Astrocyte (in vitro differentiated cells and primary cell): ENCODE data around the gene COL18A1. TPM values are rescaled to one million over a fixed set of nuclear protein-coding genes. Genes with fewer than 3 reads are reported as not detected.

Source experiments
- DNase-seq: peaks from one replicate; pipeline ENCODE4 v3.0.0-alpha.2; 2010; ENCODE audit warnings: low read depth
- FAIRE-seq: peaks from 2 replicates; lab custom pipeline; 2011; peaks lifted over from hg19 to GRCh38; lab: Jason Lieb, UNC
- H2AFZ ChIP-seq: 2 replicates; pipeline ENCODE4 v1.6.0; 2012; ENCODE audit warnings: low read depth, low read length, inconsistent platforms
- H3K27ac ChIP-seq: 2 replicates; pipeline ENCODE4 v1.5.1; 2011; ENCODE audit warnings: low read depth, low read length, inconsistent platforms
- H3K27me3 ChIP-seq: 2 replicates; pipeline ENCODE4 v1.6.0; 2011; ENCODE audit warnings: low read length, inconsistent platforms; ENCODE audit not compliant: insufficient read depth
- H3K36me3 ChIP-seq: 2 replicates; pipeline ENCODE4 v1.5.1; 2011; ENCODE audit warnings: low read length, inconsistent platforms; ENCODE audit not compliant: insufficient read depth
- H3K4me1 ChIP-seq: 2 replicates; pipeline ENCODE4 v1.5.1; 2011; ENCODE audit warnings: low read length, inconsistent platforms; ENCODE audit not compliant: insufficient read depth
- H3K4me2 ChIP-seq: 2 replicates; pipeline ENCODE4 v1.6.0; 2012; ENCODE audit warnings: low read length, inconsistent platforms
- H3K4me3 ChIP-seq: 2 replicates; pipeline ENCODE4 v1.5.1; 2011; ENCODE audit warnings: low read depth, mild to moderate bottlenecking, low read length, inconsistent platforms; ENCODE audit not compliant: insufficient read depth
- H3K79me2 ChIP-seq: 2 replicates; pipeline ENCODE4 v1.6.0; 2012; ENCODE audit warnings: mild to moderate bottlenecking, low read length, inconsistent platforms; ENCODE audit not compliant: insufficient read depth
- H3K9ac ChIP-seq: 2 replicates; pipeline ENCODE4 v1.6.0; 2012; ENCODE audit warnings: mild to moderate bottlenecking, low read length, inconsistent platforms
- H3K9me3 ChIP-seq: 2 replicates; pipeline ENCODE4 v1.5.1; 2012; ENCODE audit warnings: low read depth, mild to moderate bottlenecking, low read length, inconsistent platforms; ENCODE audit not compliant: insufficient read depth
- H4K20me1 ChIP-seq: 2 replicates; pipeline ENCODE4 v1.6.0; 2012; ENCODE audit warnings: low read length, inconsistent platforms; ENCODE audit not compliant: insufficient read depth
- H3K27ac Mint-ChIP-seq: one replicate; pipeline ENCODE4 v1.8.0; 2021; ENCODE audit warnings: mild to moderate bottlenecking, mixed read lengths; ENCODE audit not compliant: unreplicated experiment
- H3K27me3 Mint-ChIP-seq: one replicate; pipeline ENCODE4 v1.8.0; 2021; ENCODE audit warnings: low read depth, mixed read lengths; ENCODE audit not compliant: unreplicated experiment
- H3K36me3 Mint-ChIP-seq: one replicate; pipeline ENCODE4 v1.8.0; 2021; ENCODE audit warnings: low read depth, mixed read lengths; ENCODE audit not compliant: unreplicated experiment
- H3K4me1 Mint-ChIP-seq: one replicate; pipeline ENCODE4 v1.8.0; 2021; ENCODE audit warnings: low read depth, mixed read lengths; ENCODE audit not compliant: unreplicated experiment
- H3K4me3 Mint-ChIP-seq: one replicate; pipeline ENCODE4 v1.8.0; 2021; ENCODE audit warnings: mild to moderate bottlenecking, moderate library complexity, mixed read lengths; ENCODE audit not compliant: unreplicated experiment
- H3K9me3 Mint-ChIP-seq: one replicate; pipeline ENCODE4 v1.8.0; 2021; ENCODE audit warnings: mild to moderate bottlenecking, mixed read lengths; ENCODE audit not compliant: unreplicated experiment
- CTCF ChIP-seq: IDR thresholded peaks from 2 replicates; pipeline ENCODE4 v1.5.1; 2011; ENCODE audit warnings: low read depth, mild to moderate bottlenecking, inconsistent platforms, low read length, moderate library complexity; ENCODE audit not compliant: insufficient read depth
- EZH2 ChIP-seq: IDR thresholded peaks from 2 replicates; pipeline ENCODE4 v1.6.1; 2012; ENCODE audit warnings: mild to moderate bottlenecking, low read length, inconsistent platforms; ENCODE audit not compliant: insufficient read depth
- total RNA-seq: library from RNA; stranded (reverse); gene quantifications from 2 replicates; pipeline ENCODE4 v1.2.1, GENCODE V29; 2021

Gene COL18A1
- total RNA-seq, 1 donor from 2014 or later = 616 TPM

DNA sequence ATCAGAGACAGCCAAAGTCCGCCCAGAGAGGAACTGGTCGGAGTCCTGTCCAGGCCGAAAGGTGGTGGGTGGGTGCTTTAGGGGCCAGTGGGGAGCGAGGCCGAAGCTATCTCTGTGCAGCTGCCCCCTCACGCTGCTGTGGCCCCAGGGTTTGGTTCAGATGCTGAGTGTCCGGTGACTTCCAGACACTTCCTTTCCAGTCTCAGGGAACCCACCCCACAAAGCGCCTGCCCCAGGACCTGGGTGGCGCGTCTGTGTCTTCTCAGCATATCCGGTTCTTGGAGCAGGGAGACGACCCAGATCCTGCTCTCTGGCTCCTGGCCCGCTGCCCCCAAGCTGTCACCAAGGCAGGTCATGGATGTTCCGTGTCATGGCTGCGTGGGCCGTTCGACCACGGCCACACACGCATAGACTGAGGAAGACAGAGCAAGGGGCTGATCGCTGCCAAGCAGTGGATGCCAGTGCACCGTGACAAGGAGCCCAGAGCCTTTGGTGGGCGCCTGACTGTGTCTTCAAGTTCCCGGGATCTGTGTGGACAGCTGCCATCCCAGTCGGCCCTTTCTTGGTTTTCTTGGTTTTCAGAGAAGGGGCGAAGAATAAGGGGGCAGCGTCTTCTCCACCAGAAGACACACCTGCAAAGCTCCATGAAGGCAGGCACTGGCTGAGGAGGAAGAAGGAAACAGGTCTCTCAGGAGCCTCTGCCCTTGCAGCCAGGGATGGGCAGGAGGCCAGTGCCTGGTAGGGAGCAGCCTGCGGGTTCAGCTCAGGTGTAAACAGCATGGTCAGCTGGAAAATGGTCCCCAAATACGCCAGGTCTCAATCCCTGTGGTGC is 22.9 kb upstream of the COL18A1 start:
- DNase-seq (no peak), FAIRE-seq (no peak)
- H4K20me1 ChIP-seq = no peaks in the 10 kb centered on the region
- H3K4me1 ChIP-seq = peaks cover 8% of the 10 kb centered on the region
- peaks cover 21% of the 10 kb centered on the region for H3K27me3 Mint-ChIP-seq
- H3K4me2 ChIP-seq = no peak overlapping the region
- no peaks in the 10 kb centered on the region for H3K79me2 ChIP-seq
- no peak for TF ChIP-seq CTCF
- TF ChIP-seq EZH2 = no peak
- H3K4me3 ChIP-seq = no peak overlapping the region
- no peak overlapping the region for H3K27ac Mint-ChIP-seq
- no peak overlapping the region for H3K9ac ChIP-seq
- H3K27me3 ChIP-seq = no peaks in the 10 kb centered on the region
- peaks cover 6% of the 10 kb centered on the region for H3K4me1 Mint-ChIP-seq
- H3K9me3 ChIP-seq = no peaks in the 10 kb centered on the region
- peaks cover 6% of the 10 kb centered on the region for H3K9me3 Mint-ChIP-seq
- H3K4me3 Mint-ChIP-seq = no peak overlapping the region
- H2AFZ ChIP-seq = no peak overlapping the region
- peaks cover 2% of the 10 kb centered on the region for H3K36me3 Mint-ChIP-seq
- no peaks in the 10 kb centered on the region for H3K36me3 ChIP-seq
- no peak overlapping the region for H3K27ac ChIP-seq

- Histone ChIP-seq H3K27ac (no peak overlapping the region), H3K9ac (no peak overlapping the region), H3K4me2 (no peak overlapping the region), H2AFZ (no peak overlapping the region), H3K4me1 (peaks cover 14% of the 10 kb centered on the region), H4K20me1 (no peaks in the 10 kb centered on the region), H3K36me3 (no peaks in the 10 kb centered on the region), H3K9me3 (no peaks in the 10 kb centered on the region), H3K27me3 (no peaks in the 10 kb centered on the region), H3K79me2 (no peaks in the 10 kb centered on the region), H3K4me3 (no peak overlapping the region)
- Mint-ChIP-seq H3K27ac (no peak overlapping the region), H3K36me3 (no peaks in the 10 kb centered on the region), H3K9me3 (peaks cover under 1% of the 10 kb centered on the region), H3K27me3 (peaks cover 21% of the 10 kb centered on the region), H3K4me3 (no peak overlapping the region), H3K4me1 (peaks cover 7% of the 10 kb centered on the region)
- DNase-seq = no peak
- TF ChIP-seq EZH2 = no peak
- TF ChIP-seq CTCF = no peak
- FAIRE-seq = no peak
Measured at GRCh38 chr21:45382697-45382997, 22.3 kb upstream of the COL18A1 start.

GRCh38 chr21:45383111-45383614 is 21.8 kb upstream of the COL18A1 start:
- Mint-ChIP-seq H3K4me3 (no peak overlapping the region), H3K27ac (no peak overlapping the region), H3K4me1 (peaks cover 7% of the 10 kb centered on the region), H3K9me3 (no peaks in the 10 kb centered on the region), H3K36me3 (no peaks in the 10 kb centered on the region), H3K27me3 (peaks cover 21% of the 10 kb centered on the region)
- no peaks in the 10 kb centered on the region for H4K20me1 ChIP-seq
- no peak overlapping the region for H3K4me2 ChIP-seq
- no peaks in the 10 kb centered on the region for H3K79me2 ChIP-seq
- H3K4me3 ChIP-seq = no peak overlapping the region
- no peaks in the 10 kb centered on the region for H3K9me3 ChIP-seq
- DNase-seq (no peak), FAIRE-seq (no peak)
- H3K27me3 ChIP-seq = no peaks in the 10 kb centered on the region
- no peak overlapping the region for H2AFZ ChIP-seq
- TF ChIP-seq EZH2 (no peak), CTCF (no peak)
- H3K4me1 ChIP-seq = peaks cover 15% of the 10 kb centered on the region
- H3K36me3 ChIP-seq = no peaks in the 10 kb centered on the region
- H3K9ac ChIP-seq = no peak overlapping the region
- no peak overlapping the region for H3K27ac ChIP-seq
